EL (cell line): ENCODE measurements around the gene GNAL.
"Not testable (repeated sequence)": the region's sequence is repeated elsewhere in the genome, so short reads cannot be mapped to it uniquely, and the experiment has no call there.

Experiments
- DNase-seq: peaks from one replicate; pipeline ENCODE4 v3.0.0-alpha.2; 2016

GNAL gene

DNA sequence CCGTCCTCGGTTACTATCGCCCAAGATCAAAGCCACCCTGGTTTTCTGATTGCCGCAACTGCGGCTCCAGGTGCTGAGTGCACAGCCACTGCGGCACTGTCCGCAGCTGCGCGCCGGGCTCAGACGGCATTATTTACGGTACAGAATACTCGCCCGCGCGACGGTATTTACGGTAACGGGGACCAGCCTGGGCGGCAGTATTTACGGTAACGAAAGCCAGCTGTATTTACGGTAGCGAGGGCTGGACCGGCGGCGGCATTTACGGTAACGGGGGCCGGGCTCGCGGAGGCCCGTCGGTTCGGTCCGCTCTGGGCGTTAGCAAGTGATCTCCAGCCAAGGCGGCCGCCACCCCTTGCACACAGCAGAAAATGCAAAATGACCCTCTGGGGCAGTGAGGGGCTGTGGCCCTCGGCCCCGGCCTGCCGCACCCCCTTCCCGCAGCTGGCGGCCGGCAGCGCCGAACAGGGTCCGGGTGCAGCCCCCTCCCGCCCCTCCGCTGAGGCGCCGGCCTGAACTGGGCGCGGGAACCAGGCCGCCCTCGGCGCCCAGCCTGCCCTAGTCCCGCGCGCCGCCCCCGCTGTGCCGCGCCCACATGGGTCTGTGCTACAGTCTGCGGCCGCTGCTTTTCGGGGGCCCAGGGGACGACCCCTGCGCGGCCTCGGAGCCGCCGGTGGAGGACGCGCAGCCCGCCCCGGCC, at the start of gene GNAL:
Gene GNAL, plus strand, starts transcription at position 293 of the 697 bp plus-strand sequence. Its CDS starts 300 bp downstream, at position 593.
- DNase-seq = peak; percentile 71

DNA sequence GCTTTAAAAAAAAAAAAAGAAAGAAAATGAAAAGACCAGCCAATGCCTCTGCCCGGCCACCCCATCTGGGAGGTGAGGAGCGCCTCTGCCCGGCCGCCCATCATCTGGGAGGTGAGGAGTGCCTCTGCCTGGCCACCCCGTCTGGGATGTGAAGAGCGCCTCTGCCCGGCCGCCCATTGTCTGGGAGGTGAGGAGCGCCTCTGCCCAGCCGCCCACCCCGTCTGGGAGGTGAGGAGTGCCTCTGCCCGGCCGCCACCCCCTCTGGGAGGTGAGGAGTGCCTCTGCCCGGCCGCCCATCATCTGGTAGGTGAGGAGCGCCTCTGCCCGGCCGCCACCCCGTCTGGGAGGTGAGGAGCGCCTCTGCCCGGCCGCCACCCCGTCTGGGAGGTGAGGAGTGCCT, 41.8 kb upstream of the GNAL start:
- not testable (repeated sequence) for DNase-seq

DNA sequence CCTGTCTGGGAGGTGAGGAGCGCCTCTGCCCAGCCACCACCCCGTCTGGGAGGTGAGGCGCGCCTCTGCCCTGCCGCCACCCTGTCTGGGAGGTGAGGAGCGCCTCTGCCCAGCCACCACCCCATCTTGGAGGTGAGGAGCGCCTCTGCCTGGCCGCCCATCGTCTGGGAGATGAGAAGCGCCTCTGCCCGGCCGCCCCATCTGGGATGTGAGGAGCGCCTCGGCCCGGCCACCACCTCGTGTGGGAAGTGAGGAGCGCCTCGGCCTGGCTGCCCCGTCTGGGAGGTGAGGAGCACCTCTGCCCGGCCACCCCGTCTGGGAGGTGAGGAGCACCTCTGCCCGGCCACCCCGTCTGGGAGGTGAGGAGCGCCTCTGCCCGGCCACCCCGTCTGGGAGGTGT, 41.3 kb upstream of the GNAL start:
- not testable (repeated sequence) for DNase-seq

DNA sequence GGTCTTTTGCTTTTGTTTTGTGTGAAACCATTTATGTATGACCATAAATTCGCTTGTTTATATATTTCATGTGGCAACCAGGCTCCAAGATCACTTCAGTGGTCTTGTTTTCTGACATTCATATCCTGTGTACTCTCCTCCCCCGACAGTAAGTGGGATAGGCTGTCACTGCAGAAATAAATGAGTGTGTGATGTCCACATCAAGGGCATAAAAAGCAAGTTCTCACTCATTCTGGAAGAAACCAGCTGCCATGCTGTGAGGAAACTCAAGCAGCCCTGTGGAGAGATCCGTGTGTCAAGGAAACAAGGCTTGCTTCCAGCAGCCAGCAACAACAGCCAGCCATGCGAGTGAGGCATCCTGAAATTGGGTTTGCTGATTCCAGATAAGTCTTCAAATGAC, 39.2 kb upstream of the GNAL start:
- no peak for DNase-seq

DNA sequence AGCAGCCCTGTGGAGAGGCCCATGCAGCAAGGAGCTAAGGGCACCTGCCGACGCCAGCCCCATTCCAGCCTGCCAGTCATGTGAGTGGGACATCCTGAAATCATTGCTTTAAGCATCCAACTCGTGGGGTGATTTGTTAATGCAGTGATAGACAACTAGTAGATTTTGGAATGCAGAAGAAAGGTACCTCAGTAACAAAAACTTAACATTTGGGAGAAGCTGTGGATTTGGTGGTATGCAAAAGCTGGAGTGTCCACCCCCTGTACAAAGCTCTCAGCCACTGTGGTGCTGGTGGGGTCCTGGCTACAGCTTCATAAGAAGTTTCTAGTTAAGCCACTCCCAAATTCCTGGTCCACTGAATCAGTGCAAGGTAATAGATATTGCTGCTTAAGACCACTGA, 37.2 kb upstream of the GNAL start:
- no peak for DNase-seq

DNA sequence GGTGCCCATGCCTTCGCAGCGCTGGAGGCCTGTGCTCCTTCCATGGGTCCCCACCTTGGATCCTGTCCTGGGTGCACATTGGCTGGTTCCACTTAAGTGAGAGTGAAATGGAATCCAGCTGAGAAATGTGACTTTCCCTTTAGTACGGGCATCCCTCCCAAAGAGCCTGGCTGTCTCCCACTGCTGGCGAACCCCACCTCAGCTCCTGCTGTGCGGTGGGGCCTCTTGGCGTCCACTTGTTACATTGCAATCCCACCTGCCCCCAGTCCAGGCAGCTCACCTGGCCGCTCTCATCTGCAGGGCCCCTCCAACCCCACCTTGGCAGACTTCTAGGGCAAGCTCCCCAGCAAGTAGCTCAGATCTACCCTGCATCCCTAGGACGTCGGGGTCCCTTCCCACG, 35.5 kb upstream of the GNAL start:
- DNase-seq = no peak

DNA sequence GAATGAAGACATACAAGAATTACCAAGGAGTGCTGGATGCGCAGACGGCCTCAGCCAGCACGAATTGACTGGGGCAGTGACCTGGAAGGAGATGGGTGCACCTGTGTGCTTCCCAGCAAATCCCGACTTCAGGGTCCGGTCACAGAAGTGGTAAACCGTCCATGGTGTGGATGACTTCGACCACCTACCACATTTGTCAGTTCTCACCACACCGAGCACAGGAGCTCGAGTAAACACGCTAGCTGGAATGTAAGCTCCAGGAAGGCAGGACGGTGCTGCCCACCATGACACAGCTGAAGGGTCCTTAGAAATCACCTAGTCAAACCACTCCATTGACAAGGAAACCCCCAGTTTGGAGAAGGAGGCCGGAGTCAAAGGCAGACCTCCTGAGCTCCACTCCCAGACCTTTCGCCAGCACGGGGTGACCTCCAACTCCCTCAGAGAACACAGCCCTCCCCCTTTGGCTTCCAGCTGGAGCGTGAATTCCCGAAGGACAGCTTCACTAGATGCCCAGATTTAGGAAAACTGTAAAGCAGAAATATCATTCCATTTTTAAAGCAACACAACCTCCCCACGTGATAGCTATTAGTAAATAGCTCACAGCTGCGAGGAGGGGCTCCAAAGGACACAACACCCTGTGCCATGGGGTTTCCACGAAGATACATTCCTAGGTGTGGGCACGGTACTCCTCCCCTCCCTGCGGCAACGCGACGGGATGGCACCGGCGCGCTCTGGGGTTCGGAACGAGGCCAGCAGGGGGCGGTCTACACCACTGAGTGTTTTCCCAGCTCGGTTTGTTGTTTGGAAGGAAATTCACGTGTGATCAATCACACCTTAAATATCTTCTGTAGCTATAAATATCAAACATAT, 34.1 kb upstream of the GNAL start:
- peak; percentile 28 for DNase-seq

DNA sequence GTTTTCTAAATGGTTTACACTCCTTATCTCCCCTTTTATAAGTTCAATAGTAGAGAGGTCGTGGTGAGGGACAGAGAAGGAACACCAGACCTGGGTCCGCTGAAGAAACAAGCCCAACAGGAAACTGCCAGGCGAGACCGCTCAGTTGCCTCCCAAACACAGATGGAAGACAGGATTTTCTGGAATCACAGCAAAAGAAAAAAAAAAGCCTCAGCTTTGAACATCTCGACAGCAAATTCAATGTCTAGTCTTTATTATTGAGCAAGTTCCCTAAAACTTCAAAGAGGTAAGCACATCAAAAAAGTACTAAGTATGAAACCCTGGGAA, 33.5 kb upstream of the GNAL start:
- no peak for DNase-seq

DNA sequence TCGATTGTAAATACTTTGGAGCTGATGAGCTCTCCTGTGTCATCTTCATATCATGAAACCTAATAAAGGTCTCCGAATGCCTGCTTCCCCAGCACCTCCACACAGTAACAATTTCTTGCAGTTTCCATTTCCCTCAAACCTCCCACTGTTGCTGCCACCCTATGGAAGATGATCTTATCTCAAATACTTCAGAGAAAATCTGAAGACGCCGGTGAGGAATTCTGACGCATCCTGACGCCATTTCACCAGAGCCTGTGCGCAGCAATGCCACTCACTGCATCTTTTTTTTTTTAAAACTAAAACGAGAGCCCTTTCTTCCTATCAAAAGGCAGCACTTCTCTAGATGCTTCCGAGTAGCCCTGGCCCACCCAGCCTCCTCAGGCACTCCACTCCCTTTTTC, 31.9 kb upstream of the GNAL start:
- DNase-seq = no peak

DNA sequence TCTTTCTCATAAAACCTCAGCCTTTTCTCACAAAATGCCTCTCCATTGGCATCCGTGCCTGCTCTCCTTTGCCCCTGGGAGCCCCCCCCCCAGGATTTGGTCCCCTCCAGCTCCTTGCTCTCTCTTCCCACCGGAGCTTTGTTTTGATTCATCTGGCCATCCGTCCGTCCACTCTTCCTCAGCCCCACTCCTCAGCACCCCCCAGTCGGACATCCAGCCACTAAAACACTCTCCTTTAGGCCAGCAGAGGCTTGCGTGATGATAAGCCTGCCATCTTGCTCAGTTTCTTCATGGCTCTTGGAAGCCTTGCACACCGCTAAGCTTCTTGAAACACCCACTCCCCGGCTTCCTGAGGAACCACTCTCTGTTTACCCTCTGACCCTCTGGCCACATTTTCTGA, 31.5 kb upstream of the GNAL start:
- no peak for DNase-seq

DNA sequence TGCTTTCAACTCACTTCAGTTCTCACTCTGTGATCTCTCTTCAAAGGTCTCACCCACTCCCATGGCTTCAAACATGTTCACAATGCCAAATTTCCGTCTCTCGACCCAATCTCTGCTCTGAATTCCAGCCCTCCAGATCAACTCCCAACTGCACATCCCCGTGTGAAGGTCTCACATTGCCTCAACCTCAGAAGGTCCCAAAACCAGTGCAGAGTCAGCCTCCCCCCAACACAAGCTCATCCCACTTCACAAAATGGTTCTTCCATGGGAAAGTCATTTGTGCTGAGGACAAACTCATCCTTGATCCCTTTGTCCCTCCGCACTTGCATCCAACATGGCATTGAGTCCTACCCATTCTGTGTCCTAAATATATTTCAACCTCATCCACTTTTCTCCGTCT, 31.0 kb upstream of the GNAL start:
- DNase-seq = no peak

DNA sequence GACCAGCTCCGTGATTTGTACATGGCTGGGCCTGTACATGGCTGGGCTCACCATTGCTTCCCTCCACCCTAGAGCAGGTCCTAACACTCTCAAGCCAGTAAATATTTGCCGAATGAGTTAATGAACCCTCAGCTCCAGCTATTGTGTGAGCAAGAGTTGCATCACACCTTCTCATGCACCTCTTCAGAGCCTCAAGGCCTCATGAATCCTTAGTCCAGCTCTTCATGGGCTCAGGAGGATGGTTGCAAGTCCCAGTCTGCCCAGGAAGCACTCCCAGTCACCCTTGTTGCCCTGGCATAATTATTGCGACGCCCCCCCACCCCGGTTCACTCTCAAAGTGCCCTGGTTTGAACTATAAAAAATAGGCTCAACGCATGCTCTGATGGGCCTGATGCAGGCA, 30.1 kb upstream of the GNAL start:
- DNase-seq = no peak

DNA sequence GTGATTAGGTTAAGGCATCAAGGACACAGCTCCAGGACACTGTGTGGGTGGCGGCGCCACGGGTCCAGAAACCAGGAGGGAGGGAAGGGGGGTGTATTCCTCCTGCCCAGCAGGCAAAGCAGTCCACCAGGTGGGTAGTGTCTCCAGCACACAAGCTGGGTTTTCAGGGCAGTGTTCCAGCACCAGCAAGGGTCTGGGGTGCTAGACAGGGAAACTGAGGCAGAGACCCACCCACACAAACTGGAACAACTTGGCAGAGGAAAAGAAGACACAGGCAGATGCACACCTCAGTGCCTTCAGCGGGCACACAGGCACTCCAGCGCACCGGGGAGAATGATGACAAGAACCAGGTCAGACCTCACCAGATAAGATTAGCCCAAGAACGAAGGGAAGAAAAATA, 28.4 kb upstream of the GNAL start:
- DNase-seq = no peak

DNA sequence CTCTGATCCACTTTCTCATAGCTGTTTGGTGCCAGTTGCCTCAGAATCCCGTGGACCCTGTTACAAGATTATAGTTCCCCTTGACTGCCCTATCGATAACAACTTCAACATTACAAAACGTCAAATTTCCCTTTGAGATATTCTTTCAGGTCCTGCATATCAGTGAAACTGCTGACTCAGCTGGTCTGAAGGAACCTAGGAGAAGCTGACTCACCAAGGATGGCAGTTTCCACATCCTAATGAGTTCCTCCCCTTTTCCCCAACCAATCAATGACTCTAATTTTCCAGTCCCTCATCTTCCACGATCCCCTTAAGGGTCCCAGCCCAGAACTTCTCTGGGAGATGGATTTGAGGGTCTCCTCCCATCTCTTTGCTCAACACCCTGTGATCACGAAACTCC, 27.6 kb upstream of the GNAL start:
- DNase-seq = no peak

DNA sequence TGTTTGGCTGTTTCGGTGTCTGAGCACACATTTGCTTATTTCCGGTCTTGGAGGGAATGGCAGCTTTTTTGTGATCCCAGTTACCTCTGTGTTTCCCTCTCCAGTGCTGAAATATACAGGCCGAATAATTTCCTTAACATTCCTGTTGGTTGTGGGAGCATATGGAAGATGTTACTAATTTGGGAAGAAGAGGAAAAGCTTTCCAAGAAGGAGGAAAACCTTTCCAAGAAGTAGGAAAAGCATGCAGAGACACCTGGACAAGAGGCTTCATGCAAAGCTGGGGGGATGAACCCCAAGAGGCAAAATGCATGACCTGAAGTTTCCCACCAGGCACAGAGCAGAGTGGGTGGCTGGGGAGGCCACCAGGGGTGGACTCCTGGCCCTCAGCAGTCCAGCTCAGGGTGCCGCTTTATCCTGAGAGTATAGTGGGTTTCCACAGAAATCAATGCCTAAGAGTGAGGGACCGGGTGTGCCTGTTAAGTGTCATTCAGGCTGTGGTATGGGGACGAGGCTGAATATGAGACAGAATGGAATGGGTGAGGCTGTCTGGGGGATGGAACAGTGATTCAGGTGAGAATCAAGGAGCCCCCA, 25.5 kb upstream of the GNAL start:
- no peak for DNase-seq

DNA sequence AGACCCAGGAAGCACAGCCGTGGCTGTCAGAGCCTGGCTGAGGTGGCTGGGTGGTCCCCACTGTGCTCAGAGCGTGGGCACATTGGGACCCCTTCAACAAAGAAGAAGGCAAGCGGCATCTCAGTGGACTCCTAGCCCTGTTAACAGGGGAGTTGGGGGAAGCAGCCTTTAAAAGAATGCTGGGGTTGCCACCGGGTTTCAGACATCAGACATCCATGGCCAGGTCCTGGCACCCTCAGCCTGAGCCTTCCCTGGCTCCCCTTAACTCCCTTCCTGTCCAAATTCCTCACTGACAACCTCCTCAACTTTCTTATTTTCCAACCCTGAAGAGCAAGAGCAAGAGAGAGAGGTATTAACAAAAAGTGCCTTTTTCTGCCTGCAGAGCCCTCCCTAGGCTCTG, 24.8 kb upstream of the GNAL start:
- DNase-seq = no peak

DNA sequence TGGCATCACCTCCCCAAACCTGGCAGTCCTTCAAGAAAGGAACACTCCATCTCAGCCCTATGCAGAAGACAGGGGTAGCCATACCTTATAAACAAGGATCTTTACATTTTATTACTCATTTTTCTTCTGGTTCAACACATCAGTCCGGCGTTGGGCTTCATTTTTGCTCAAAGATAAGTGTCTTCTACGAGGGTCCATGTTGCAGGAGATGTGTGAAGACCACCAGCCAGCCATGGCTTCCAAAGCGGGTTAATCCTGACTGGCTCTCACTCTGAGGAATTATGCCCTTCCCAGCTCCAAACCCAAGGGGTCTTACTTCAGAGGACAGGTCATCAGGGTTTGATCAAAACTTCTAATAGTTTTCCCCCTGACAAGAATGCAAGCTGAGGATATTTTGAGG, 23.9 kb upstream of the GNAL start:
- DNase-seq = no peak

DNA sequence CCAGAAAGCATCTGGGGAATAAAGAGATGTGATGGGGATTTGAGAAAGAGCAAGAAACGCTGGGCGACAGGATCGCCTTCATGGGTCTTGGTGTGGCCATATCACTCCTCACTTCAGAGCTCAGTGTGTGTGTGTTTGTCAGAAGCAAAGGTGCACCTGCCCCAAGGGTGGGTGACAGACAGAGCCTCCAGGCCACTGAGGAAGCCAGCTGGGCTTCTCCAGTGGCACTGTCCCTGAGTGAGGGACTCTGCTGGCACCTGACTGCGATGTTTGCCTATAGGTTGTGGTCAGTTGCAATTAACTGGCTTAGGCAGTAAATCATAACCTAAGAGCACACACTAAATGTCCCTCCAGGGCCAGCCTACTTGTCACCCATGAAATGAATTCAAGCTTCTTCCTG, 23.5 kb upstream of the GNAL start:
- no peak for DNase-seq

DNA sequence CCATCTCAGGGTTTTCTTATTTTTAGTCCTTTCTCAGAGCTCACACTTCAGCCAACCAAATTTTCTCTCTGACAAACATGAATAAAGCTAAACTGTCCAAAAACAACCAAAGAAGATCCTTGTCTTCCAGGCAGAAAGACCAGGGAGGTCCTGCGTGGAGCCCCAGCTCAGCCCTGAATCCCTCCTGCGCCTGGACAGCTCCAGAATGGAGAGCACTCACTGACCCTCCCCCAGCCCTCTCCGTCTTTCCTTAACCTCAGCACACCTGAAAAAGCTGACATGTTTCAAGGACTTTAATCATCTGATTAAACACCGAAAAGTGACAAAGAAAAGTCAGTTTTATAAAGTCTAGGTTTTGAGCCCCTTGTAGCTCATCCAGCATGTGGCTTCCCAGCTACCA, 22.9 kb upstream of the GNAL start:
- DNase-seq = no peak

DNA sequence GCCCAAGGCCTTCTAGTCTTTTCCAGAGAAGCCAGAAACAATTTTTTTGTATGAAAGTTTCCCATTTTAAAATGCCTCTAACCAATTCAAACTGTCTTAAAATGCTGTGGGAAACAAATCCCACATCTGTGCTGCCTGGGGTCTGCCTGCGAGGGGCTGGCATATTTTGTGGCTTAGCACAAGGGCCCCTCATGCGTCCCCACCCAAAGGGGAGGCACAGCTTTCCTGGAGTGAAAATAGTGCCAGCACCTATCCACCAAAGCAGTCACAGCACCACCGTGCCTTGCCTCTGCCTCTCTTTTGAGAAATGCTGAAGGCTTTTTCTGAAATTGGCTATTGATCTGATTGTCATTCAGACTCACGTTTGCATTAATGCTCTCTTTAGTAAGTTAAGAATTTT, 22.2 kb upstream of the GNAL start:
- DNase-seq = no peak

DNA sequence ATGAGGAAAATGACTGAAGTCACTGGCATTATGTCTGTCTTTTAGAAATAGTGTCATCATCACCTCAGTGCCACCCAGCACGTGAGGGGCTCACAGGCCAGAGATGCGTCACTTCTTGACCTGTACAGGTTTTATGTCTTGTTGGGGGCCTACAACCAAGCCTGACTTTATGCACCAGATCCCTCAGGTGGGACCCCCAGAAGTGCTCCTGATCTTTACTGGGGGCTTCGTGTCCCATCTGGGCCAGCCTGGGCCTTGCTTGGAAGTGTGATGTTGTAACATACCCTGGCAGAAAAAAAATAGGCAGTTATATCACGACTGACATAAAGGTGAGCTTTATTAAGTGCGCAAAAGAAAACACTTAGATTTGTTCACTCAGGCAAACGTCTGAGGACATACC, 21.5 kb upstream of the GNAL start:
- DNase-seq = no peak

DNA sequence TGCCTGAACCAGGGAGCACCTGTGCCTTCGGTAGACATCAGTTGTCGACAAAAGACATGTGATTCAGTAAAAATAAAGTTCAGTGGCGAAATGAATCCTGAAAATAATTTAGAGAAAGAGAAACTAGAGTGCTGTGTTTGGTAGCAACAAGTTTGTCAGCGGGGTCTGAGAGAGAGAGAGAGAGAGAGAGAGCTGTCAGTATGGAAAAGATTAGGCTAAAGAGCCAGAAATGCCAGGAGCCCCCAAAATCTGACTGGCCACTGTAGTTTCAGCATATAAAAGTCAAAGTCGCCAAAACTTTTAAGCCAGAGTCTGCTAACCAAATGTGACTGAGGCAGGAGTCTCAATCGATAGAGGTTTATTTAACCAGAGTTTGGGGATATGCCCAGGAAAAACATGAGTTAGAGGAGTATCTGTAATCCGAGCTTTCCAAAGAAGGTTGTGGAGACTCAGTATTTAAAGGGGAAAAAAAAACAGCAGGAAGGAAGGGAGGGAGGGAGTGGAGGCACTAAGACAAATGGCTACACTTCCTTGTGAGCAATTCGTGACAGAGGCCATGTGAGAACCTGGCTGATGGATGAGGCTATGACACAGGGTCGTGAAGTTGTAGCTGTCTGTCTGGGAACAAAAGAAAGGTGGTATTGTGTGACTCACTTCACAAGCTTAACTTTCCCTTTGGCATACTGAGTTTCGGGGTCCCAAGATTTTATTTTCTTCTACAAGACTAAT, 20.5 kb upstream of the GNAL start:
- no peak for DNase-seq

DNA sequence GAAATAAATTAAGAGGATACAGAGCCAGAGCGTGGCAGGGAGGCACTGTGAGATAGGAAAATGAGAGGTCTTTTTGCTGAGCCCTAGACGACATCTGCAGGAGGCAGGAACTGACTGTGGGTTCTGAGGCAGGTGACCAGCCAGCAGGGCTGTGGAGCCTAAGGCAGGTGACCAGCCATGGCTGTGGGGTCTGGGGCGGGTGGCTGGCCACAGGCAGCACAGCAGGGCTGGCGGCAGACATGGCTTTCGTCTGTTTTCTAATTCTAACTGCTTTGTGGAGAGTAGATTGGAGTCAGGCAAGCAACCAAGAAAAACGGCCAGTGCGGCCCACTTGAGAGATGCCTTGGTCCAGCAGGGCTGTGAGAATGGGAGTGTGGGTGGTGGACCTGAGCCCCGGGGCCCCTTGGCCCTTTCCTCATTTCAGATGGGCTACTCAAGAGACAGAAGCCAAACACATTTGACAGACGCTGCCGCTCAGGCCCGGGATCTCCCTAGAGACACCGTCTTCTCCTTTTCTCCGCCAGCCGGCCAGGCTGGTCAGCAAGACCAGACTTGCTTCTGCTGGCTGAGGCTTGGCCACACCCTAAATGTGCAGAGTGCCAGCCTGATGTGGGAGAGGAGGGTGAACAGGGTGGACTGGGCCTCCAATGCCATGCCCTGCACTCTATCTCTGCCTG, 19.7 kb upstream of the GNAL start:
- DNase-seq = no peak
